ENCODE data around the gene SPHK1. TPM values are rescaled to one million over a fixed set of nuclear protein-coding genes. Genes with fewer than 3 reads are reported as not detected.
"Not testable (repeated sequence)": the region's sequence is repeated elsewhere in the genome, so short reads cannot be mapped to it uniquely, and the experiment has no call there.

Gene SPHK1
- total RNA-seq, 1 donor, result 47.5 TPM

- no peak for TF ChIP-seq CTCF (IDR thresholded peaks at IDR 0.05; ENCODE audit: insufficient read depth, low read depth, low read length)
- H3K4me3 ChIP-seq (ENCODE audit: low read depth, low read length), result no peak overlapping the region
- no peak for DNase-seq (ENCODE audit: low read depth)
Observed at GRCh38 chr17:76354747-76355310, 29.6 kb upstream of the SPHK1 start.

GRCh38 chr17:76356803-76357456, 27.5 kb upstream of the SPHK1 start:
- no peak for TF ChIP-seq CTCF (IDR thresholded peaks at IDR 0.05; ENCODE audit: insufficient read depth, low read depth, low read length)
- no peak overlapping the region for H3K4me3 ChIP-seq (ENCODE audit: low read depth, low read length)
- DNase-seq (ENCODE audit: low read depth), result no peak

GRCh38 chr17:76357597-76358158, 26.7 kb upstream of the SPHK1 start:
- no peak for TF ChIP-seq CTCF (IDR thresholded peaks at IDR 0.05; ENCODE audit: insufficient read depth, low read depth, low read length)
- DNase-seq (ENCODE audit: low read depth), result no peak
- no peak overlapping the region for H3K4me3 ChIP-seq (ENCODE audit: low read depth, low read length)

- TF ChIP-seq CTCF (IDR thresholded peaks at IDR 0.05; ENCODE audit: insufficient read depth, low read depth, low read length), result no peak
- no peak for DNase-seq (ENCODE audit: low read depth)
- H3K4me3 ChIP-seq (ENCODE audit: low read depth, low read length), result no peak overlapping the region
Observed at GRCh38 chr17:76359375-76359774, 25.0 kb upstream of the SPHK1 start.

GRCh38 chr17:76359776-76360175, 24.6 kb upstream of the SPHK1 start:
- H3K4me3 ChIP-seq (ENCODE audit: low read depth, low read length); DNase-seq (ENCODE audit: low read depth): not testable (repeated sequence)

GRCh38 chr17:76360461-76360860, 23.9 kb upstream of the SPHK1 start:
- H3K4me3 ChIP-seq (ENCODE audit: low read depth, low read length), result no peak overlapping the region
- TF ChIP-seq CTCF (IDR thresholded peaks at IDR 0.05; ENCODE audit: insufficient read depth, low read depth, low read length), result no peak
- DNase-seq (ENCODE audit: low read depth), result no peak

- H3K4me3 ChIP-seq (ENCODE audit: low read depth, low read length), result no peak overlapping the region
- TF ChIP-seq CTCF (IDR thresholded peaks at IDR 0.05; ENCODE audit: insufficient read depth, low read depth, low read length), result no peak
- no peak for DNase-seq (ENCODE audit: low read depth)
Observed at GRCh38 chr17:76363107-76363842, 21.1 kb upstream of the SPHK1 start.
